Left ventricle myocardium inferior (tissue), 1 donor: ENCODE results near the gene S1PR3. TPM values are rescaled to one million over a fixed set of nuclear protein-coding genes. Genes with fewer than 3 reads are reported as not detected.

ENCODE experiments used
- DNase-seq: peaks from one replicate; pipeline ENCODE4 v3.0.0-alpha.2; 2020
- H3K27ac ChIP-seq: fragments of 200-600 bp; replicated peaks from 2 replicates; pipeline ENCODE4 v1.8.0; 2021
- H3K27me3 ChIP-seq: fragments of 200-600 bp; 2 replicates; pipeline ENCODE4 v1.8.0; 2021; ENCODE audit warnings: low read depth
- H3K36me3 ChIP-seq: fragments of 200-600 bp; 2 replicates; pipeline ENCODE4 v1.8.0; 2021
- H3K4me1 ChIP-seq: fragments of 200-600 bp; 2 replicates; pipeline ENCODE4 v1.8.0; 2021
- H3K4me3 ChIP-seq: fragments of 200-600 bp; 2 replicates; pipeline ENCODE4 v1.8.0; 2021; ENCODE audit warnings: mild to moderate bottlenecking, moderate library complexity
- H3K9me3 ChIP-seq: fragments of 200-600 bp; replicated peaks from 2 replicates; pipeline ENCODE4 v1.8.0; 2021
- CTCF ChIP-seq: fragments of 200-600 bp; IDR thresholded peaks from 2 replicates; pipeline ENCODE4 v1.8.0; 2021; ENCODE audit warnings: antibody characterized with exemption, mild to moderate bottlenecking, borderline replicate concordance
- intact Hi-C: fragments of 100-400 bp; cut with micrococcal nuclease; formaldehyde crosslinking; loops from one replicate; pipeline ENCODE4 v1.11.0; 2022
- total RNA-seq: library from RNA; stranded (reverse); fragmentation: NEBNext Ultra II Directional; extraction: Animal tissue kit (Norgen Biotek cat#: 25700); gene quantifications from one replicate; pipeline ENCODE4 v1.2.1, GENCODE V29; 2021
- donor health status: DM: no; HTN: yes; CAD: no; lungs with severe emphysema.

Gene S1PR3
- total RNA-seq, 1 donor from 2014 or later: 26.8 TPM

GRCh38 chr9:88983865-88984542 is 7.3 kb upstream of the S1PR3 start:
- Histone ChIP-seq H3K27ac (no peak overlapping the region), H3K36me3 (no peaks in the 10 kb centered on the region), H3K4me3 (no peak overlapping the region), H3K4me1 (peaks cover 4% of the 10 kb centered on the region), H3K27me3 (no peaks in the 10 kb centered on the region), H3K9me3 (peaks cover 13% of the 10 kb centered on the region)
- no peak for TF ChIP-seq CTCF
- intact Hi-C loops: no loop called here
- no peak for DNase-seq

GRCh38 chr9:88984543-88984883 is 6.8 kb upstream of the S1PR3 start:
- DNase-seq: no peak
- H3K4me3 ChIP-seq: no peak overlapping the region
- H3K27me3 ChIP-seq: no peaks in the 10 kb centered on the region
- intact Hi-C loops: no loop called here
- H3K9me3 ChIP-seq: peaks cover 13% of the 10 kb centered on the region
- no peak for TF ChIP-seq CTCF
- peaks cover 5% of the 10 kb centered on the region for H3K4me1 ChIP-seq
- no peaks in the 10 kb centered on the region for H3K36me3 ChIP-seq
- no peak overlapping the region for H3K27ac ChIP-seq

- DNase-seq: no peak
- Histone ChIP-seq H3K9me3 (peaks cover 13% of the 10 kb centered on the region), H3K27me3 (peaks cover 1% of the 10 kb centered on the region), H3K36me3 (no peaks in the 10 kb centered on the region), H3K27ac (no peak overlapping the region), H3K4me3 (no peak overlapping the region), H3K4me1 (peaks cover 7% of the 10 kb centered on the region)
- intact Hi-C loops: no loop called here
- no peak for TF ChIP-seq CTCF
These were observed 5.7 kb upstream of the S1PR3 start for GRCh38 chr9:88985616-88986015.

DNA sequence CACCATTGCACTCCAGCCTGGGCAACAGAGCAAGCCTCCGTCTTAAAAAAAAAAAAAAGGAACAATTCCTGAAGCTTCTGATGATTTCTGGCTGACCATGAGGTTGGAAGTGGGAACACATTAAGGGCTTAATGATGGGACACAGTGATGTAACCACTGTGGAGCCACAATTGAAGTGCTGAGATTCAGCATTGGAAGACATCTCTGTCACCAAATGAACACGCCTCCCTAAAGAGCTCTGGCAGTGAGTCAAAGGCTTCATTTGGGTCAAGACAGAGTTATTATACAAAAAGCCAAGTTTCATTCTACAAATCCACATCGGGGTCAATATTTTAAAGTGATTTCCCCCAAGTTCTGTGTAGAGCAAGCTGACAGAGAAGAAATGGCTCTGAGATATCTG is 4.5 kb upstream of the S1PR3 start:
- TF ChIP-seq CTCF: no peak
- intact Hi-C loops: no loop called here

GRCh38 chr9:88987661-88988060 is 3.6 kb upstream of the S1PR3 start:
- no peak overlapping the region for H3K27ac ChIP-seq
- peaks cover 12% of the 10 kb centered on the region for H3K27me3 ChIP-seq
- H3K9me3 ChIP-seq: peaks cover under 1% of the 10 kb centered on the region
- no peak overlapping the region for H3K4me3 ChIP-seq
- intact Hi-C loops: no loop called here
- no peaks in the 10 kb centered on the region for H3K36me3 ChIP-seq
- peaks cover 25% of the 10 kb centered on the region for H3K4me1 ChIP-seq
- no peak for DNase-seq
- TF ChIP-seq CTCF: no peak

More for the DNA sequence above, 4.5 kb upstream of the S1PR3 start:
- Histone ChIP-seq H3K27ac (no peak overlapping the region), H3K4me3 (no peak overlapping the region), H3K4me1 (peaks cover 16% of the 10 kb centered on the region), H3K36me3 (no peaks in the 10 kb centered on the region), H3K27me3 (peaks cover 10% of the 10 kb centered on the region), H3K9me3 (peaks cover 9% of the 10 kb centered on the region)
- DNase-seq: no peak
